Measurements from ENCODE around the gene SELENOI. TPM values are rescaled to one million over a fixed set of nuclear protein-coding genes. Genes with fewer than 3 reads are reported as not detected.
A peak's percentile ranks its signal among the peaks of the same experiment; 100 is the strongest.

SELENOI gene
- total and polyA plus RNA-seq, 2 experiments from 2014 or later: 8.4 to 67.8 TPM

DNA sequence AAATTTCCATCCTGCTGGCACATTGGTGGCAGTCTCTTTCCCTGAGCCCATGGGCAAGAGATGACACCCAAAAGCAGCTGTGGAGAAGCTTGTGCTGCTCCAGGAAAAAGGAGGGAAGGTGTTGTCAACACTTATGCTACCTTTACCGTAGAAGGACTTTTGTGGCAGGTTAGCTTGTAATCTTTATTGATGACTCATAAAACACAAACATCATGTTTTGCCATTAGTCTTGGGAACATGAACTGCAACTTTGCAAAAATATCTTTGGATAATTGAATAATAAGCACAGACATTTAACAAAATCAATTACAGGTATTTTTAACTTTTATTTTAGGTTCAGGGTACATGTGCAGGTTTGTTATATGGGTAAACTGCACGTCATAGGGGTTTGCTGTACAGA is 89.2 kb downstream of the SELENOI start (continued):
- TF ChIP-seq, protein P1, sequence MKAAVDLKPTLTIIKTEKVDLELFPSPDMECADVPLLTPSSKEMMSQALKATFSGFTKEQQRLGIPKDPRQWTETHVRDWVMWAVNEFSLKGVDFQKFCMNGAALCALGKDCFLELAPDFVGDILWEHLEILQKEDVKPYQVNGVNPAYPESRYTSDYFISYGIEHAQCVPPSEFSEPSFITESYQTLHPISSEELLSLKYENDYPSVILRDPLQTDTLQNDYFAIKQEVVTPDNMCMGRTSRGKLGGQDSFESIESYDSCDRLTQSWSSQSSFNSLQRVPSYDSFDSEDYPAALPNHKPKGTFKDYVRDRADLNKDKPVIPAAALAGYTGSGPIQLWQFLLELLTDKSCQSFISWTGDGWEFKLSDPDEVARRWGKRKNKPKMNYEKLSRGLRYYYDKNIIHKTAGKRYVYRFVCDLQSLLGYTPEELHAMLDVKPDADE (IDR thresholded peaks at IDR 0.05): no peak
- no peak for TF ChIP-seq CREB1 (CRISPR knock-in tag; IDR thresholded peaks at IDR 0.05; ENCODE audit: low read depth)

DNA sequence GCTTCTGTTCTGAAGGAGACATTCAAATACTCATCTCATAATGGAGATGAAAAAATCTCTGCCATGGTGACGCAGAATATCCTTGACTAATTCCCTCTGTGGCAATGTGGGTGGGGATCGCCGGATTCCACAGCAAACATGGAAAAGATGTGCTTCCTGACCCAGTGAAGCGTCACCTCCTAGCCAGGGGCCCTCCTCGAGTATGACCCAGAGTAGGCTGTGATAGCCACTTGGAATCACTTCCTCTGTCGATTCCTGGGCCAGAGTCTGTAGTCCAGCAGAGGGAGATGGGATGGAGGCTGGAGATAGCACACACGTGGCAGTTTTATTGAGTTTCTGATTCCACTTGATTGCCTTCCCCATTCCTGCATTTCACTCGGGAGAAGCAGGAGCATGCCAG is 92.6 kb downstream of the SELENOI start:
- H3K4me1 Mint-ChIP-seq: 0 out of 3 replicates have a peak, but pooled peaks cover 3% of the 10 kb centered on the region
- Histone ChIP-seq H3K79me2 (replicated peaks; ENCODE audit: insufficient read depth) (no peaks in the 10 kb centered on the region), H3K27ac (ENCODE audit: low read depth) (no peak overlapping the region), H2AFZ (peak overlapping the region; percentile 12; the same call in 1 of the 2 replicates), H3K9me2 (ENCODE audit: insufficient read depth) (no peaks in the 10 kb centered on the region), H3K4me1 (ENCODE audit: insufficient read depth) (no peaks in the 10 kb centered on the region), H3K27me3 (ENCODE audit: insufficient read depth) (no peaks in the 10 kb centered on the region), H3K4me2 (no peak overlapping the region), H3K36me3 (ENCODE audit: insufficient read depth) (no peaks in the 10 kb centered on the region), H3F3A (replicated peaks; ENCODE audit: low read depth) (no peaks in the 10 kb centered on the region), H4K20me1 (replicated peaks; ENCODE audit: insufficient read depth) (no peaks in the 10 kb centered on the region), H3K4me3 (no peak overlapping the region)
- peaks cover 4% of the 10 kb centered on the region for H3K27me3 Mint-ChIP-seq (ENCODE audit: insufficient read depth, low read depth, poor library complexity)
- no peaks in the 10 kb centered on the region for H3K36me3 Mint-ChIP-seq (ENCODE audit: low read depth)
- DNase-seq (ENCODE audit: low spot score) (peak; percentile 13), ATAC-seq (peak; percentile 43; the same call in 2 of the 3 replicates)
- no peaks in the 10 kb centered on the region; the same call in 2 of the 3 replicates for H3K9me3 Mint-ChIP-seq
- no peak overlapping the region for H3K4me3 Mint-ChIP-seq
- H3K27ac Mint-ChIP-seq: no peak overlapping the region
- TF ChIP-seq, protein P2, sequence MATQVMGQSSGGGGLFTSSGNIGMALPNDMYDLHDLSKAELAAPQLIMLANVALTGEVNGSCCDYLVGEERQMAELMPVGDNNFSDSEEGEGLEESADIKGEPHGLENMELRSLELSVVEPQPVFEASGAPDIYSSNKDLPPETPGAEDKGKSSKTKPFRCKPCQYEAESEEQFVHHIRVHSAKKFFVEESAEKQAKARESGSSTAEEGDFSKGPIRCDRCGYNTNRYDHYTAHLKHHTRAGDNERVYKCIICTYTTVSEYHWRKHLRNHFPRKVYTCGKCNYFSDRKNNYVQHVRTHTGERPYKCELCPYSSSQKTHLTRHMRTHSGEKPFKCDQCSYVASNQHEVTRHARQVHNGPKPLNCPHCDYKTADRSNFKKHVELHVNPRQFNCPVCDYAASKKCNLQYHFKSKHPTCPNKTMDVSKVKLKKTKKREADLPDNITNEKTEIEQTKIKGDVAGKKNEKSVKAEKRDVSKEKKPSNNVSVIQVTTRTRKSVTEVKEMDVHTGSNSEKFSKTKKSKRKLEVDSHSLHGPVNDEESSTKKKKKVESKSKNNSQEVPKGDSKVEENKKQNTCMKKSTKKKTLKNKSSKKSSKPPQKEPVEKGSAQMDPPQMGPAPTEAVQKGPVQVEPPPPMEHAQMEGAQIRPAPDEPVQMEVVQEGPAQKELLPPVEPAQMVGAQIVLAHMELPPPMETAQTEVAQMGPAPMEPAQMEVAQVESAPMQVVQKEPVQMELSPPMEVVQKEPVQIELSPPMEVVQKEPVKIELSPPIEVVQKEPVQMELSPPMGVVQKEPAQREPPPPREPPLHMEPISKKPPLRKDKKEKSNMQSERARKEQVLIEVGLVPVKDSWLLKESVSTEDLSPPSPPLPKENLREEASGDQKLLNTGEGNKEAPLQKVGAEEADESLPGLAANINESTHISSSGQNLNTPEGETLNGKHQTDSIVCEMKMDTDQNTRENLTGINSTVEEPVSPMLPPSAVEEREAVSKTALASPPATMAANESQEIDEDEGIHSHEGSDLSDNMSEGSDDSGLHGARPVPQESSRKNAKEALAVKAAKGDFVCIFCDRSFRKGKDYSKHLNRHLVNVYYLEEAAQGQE (IDR thresholded peaks at IDR 0.05; ENCODE audit: unreplicated experiment): no peak
- no peak for TF ChIP-seq ZNF331 (CRISPR knock-in tag; IDR thresholded peaks at IDR 0.05; ENCODE audit: low read depth)

DNA sequence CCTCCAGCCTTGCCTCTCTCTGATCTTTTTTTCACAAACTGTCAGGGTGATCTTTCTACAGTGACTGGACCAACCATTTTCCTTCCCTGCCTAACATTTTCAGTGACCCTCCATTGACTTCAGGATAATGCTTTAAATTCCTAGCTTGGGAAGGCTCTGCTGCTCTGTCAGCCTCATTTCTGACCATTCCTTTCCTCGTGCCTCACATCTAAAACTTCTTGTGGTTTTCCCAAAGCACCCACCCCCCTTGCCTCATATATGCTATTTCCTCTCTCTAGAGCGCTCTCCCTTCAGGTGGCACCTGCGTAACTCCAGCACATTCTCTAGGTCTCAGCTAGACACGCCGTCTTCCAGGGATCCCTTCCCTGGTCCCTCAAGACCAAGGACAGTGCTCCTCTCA is 93.0 kb downstream of the SELENOI start:
- H3K27ac ChIP-seq (ENCODE audit: low read depth): no peak overlapping the region
- H3K4me3 ChIP-seq: no peak overlapping the region
- no peaks in the 10 kb centered on the region for H3K4me1 ChIP-seq (ENCODE audit: insufficient read depth)
- H3K36me3 ChIP-seq (ENCODE audit: insufficient read depth): no peaks in the 10 kb centered on the region
- Mint-ChIP-seq H3K27ac (no peak overlapping the region), H3K27me3 (ENCODE audit: insufficient read depth, low read depth, poor library complexity) (peaks cover 2% of the 10 kb centered on the region), H3K4me1 (0 out of 3 replicates have a peak, but pooled peaks cover 3% of the 10 kb centered on the region), H3K9me3 (no peaks in the 10 kb centered on the region; the same call in 2 of the 3 replicates), H3K36me3 (ENCODE audit: low read depth) (no peaks in the 10 kb centered on the region), H3K4me3 (no peak overlapping the region)
- no peaks in the 10 kb centered on the region for H3F3A ChIP-seq (replicated peaks; ENCODE audit: low read depth)
- H3K27me3 ChIP-seq (ENCODE audit: insufficient read depth): no peaks in the 10 kb centered on the region
- DNase-seq (ENCODE audit: low spot score) (no peak), ATAC-seq (peak; percentile 26; the same call in 2 of the 3 replicates)
- peak overlapping the region; percentile 12; the same call in 1 of the 2 replicates for H2AFZ ChIP-seq
- H4K20me1 ChIP-seq (replicated peaks; ENCODE audit: insufficient read depth): no peaks in the 10 kb centered on the region
- H3K4me2 ChIP-seq: no peak overlapping the region
- H3K79me2 ChIP-seq (replicated peaks; ENCODE audit: insufficient read depth): no peaks in the 10 kb centered on the region
- H3K9me2 ChIP-seq (ENCODE audit: insufficient read depth): no peaks in the 10 kb centered on the region
- TF ChIP-seq, protein P2 (IDR thresholded peaks at IDR 0.05; ENCODE audit: unreplicated experiment): no peak
- TF ChIP-seq POLR2AphosphoS5 (IDR thresholded peaks at IDR 0.05; ENCODE audit: low read depth) (no peak), ZNF331 (CRISPR knock-in tag; IDR thresholded peaks at IDR 0.05; ENCODE audit: low read depth) (no peak), STAT1 (IDR thresholded peaks at IDR 0.05; ENCODE audit: unreplicated experiment) (no peak), JUNB (IDR thresholded peaks at IDR 0.05; ENCODE audit: unreplicated experiment) (no peak), EZH2 (IDR thresholded peaks at IDR 0.05; ENCODE audit: low read depth, unreplicated experiment) (no peak)
